GM12878 (cell line): ENCODE results near the gene RIMBP2. TPM values are rescaled to one million over a fixed set of nuclear protein-coding genes. Genes with fewer than 3 reads are reported as not detected.

Source experiments
- ATAC-seq: fragments of 200-7000 bp; cut with Tn5 transposase; 3 replicates; pipeline ENCODE4 v1.9.1; 2020; ENCODE audit warnings: mild to moderate bottlenecking, moderate library complexity
- BruUV-seq: library from RNA; stranded (reverse); fragments of 400-500 nt; replicated peaks from 2 replicates; lab custom pipeline; 2021; lab: Mats Ljungman, UMichigan
- CTCF ChIA-PET: fragments of 300-600 bp; sonication (Branson Sonifier 250); formaldehyde crosslinking; extraction: SDS; loops from one replicate; lab custom pipeline; 2021; ENCODE audit warnings: inconsistent platforms; lab: Yijun Ruan, JAX
- POLR2A ChIA-PET: fragments of 350-600 bp; formaldehyde crosslinking; extraction: SDS; loops from one replicate; lab custom pipeline; 2021; ENCODE audit warnings: inconsistent platforms; lab: Charles Lee
- RAD21 ChIA-PET: fragments of 300-600 bp; sonication (Branson Sonifier 250); formaldehyde crosslinking; loops from one replicate; lab custom pipeline; 2023; ENCODE audit warnings: antibody characterized with exemption; ENCODE audit not compliant: unreplicated experiment; lab: Charles Lee
- SMC1A ChIA-PET: fragments of 300-600 bp; sonication (Branson Sonifier 250); formaldehyde crosslinking; loops from one replicate; lab custom pipeline; 2023; ENCODE audit not compliant: unreplicated experiment, uncharacterized antibody; lab: Charles Lee
- DNase-seq: peaks from one replicate; pipeline ENCODE4 v3.0.0-alpha.2; 2011; ENCODE audit warnings: low read depth, low spot score
- FAIRE-seq: peaks from 3 replicates; lab custom pipeline; 2011; peaks lifted over from hg19 to GRCh38; lab: Jason Lieb, UNC
- H2AFZ ChIP-seq: 2 replicates; pipeline ENCODE4 v1.6.0; 2011; ENCODE audit warnings: low read depth, low read length, control low read depth; ENCODE audit not compliant: control insufficient read depth
- H3K27ac ChIP-seq: 2 replicates; pipeline ENCODE4 v1.5.1; 2011; ENCODE audit warnings: control low read depth; ENCODE audit not compliant: control insufficient read depth, insufficient read depth
- H3K27me3 ChIP-seq, 2 experiments: replicated peaks in 1 of 2; 2 replicates each; pipeline versions ENCODE4 v1.6.0 to v1.6.1; 2011; ENCODE audit warnings: low read length in 1 of 2; ENCODE audit not compliant: control insufficient read depth in 2 of 2, insufficient read depth in 2 of 2
- H3K36me3 ChIP-seq, 2 experiments: 2 replicates each; pipeline ENCODE4 v1.5.1; 2011; ENCODE audit warnings: low read length in 1 of 2; ENCODE audit not compliant: control insufficient read depth in 2 of 2, insufficient read depth in 2 of 2
- H3K4me1 ChIP-seq: 2 replicates; pipeline ENCODE4 v1.6.1; 2011; ENCODE audit warnings: mild to moderate bottlenecking, low read length, moderate library complexity, mixed read lengths; ENCODE audit not compliant: control insufficient read depth, insufficient read depth
- H3K4me2 ChIP-seq: 2 replicates; pipeline ENCODE4 v1.6.0; 2011; ENCODE audit warnings: control low read depth; ENCODE audit not compliant: control insufficient read depth, insufficient read depth
- H3K4me3 ChIP-seq: fragments of 200-600 bp; sonication (generic); 2 replicates; pipeline ENCODE4 v1.5.1; 2016
- H3K79me2 ChIP-seq: 2 replicates; pipeline ENCODE4 v1.6.0; 2011; ENCODE audit warnings: low read length; ENCODE audit not compliant: control insufficient read depth, insufficient read depth
- H3K9ac ChIP-seq: 2 replicates; pipeline ENCODE4 v1.8.0; 2011; ENCODE audit warnings: low read length, control low read depth, mixed read lengths; ENCODE audit not compliant: control insufficient read depth, insufficient read depth
- H3K9me3 ChIP-seq: replicated peaks from 3 replicates; pipeline ENCODE4 v1.5.1; 2011; ENCODE audit warnings: mild to moderate bottlenecking, low read length; ENCODE audit not compliant: control insufficient read depth, insufficient read depth
- H4K20me1 ChIP-seq: 2 replicates; pipeline ENCODE4 v1.6.0; 2011; ENCODE audit not compliant: control insufficient read depth, insufficient read depth
- BACH1 ChIP-seq: fragments of 450-650 bp; IDR thresholded peaks from 2 replicates; pipeline ENCODE4 v1.6.1; 2017; ENCODE audit warnings: mild to moderate bottlenecking, borderline replicate concordance
- CHD1 ChIP-seq: IDR thresholded peaks from 2 replicates; pipeline ENCODE4 v1.6.1; 2012; ENCODE audit warnings: low read depth, low read length, improper control_type of control experiment
- HDAC2 ChIP-seq: fragments of 200-600 bp; sonication (generic); IDR thresholded peaks from 2 replicates; pipeline ENCODE4 v1.6.1; 2017
- HSF1 ChIP-seq: fragments of 150-350 bp; IDR thresholded peaks from 2 replicates; pipeline ENCODE4 v1.6.1; 2014; ENCODE audit warnings: mild to moderate bottlenecking, low read depth, low read length
- NFIC ChIP-seq: IDR thresholded peaks from 2 replicates; pipeline ENCODE4 v1.6.1; 2012; ENCODE audit warnings: low read depth, mild to moderate bottlenecking, inconsistent platforms, low read length, moderate library complexity
- NRF1 ChIP-seq: conservative IDR thresholded peaks from 2 replicates; pipeline ENCODE4 v1.6.1; 2011; ENCODE audit warnings: mild to moderate bottlenecking, low read depth, low read length, improper control_type of control experiment
- POLR2AphosphoS5 ChIP-seq: IDR thresholded peaks from 2 replicates; pipeline ENCODE4 v1.6.1; 2011; ENCODE audit warnings: mild to moderate bottlenecking, low read length, inconsistent platforms
- TBL1XR1 ChIP-seq: IDR thresholded peaks from 2 replicates; pipeline ENCODE4 v1.6.1; 2012; ENCODE audit warnings: low read depth, low read length, improper control_type of control experiment
- WRNIP1 ChIP-seq: IDR thresholded peaks from 2 replicates; pipeline ENCODE4 v1.6.1; 2011; ENCODE audit warnings: low read depth, low read length, improper control_type of control experiment, borderline replicate concordance
- YY1 ChIP-seq: IDR thresholded peaks from 2 replicates; pipeline ENCODE4 v1.6.1; 2011; ENCODE audit warnings: low read depth, mild to moderate bottlenecking, low read length
- ZNF24 ChIP-seq: fragments of 450-650 bp; IDR thresholded peaks from 2 replicates; pipeline ENCODE4 v1.6.1; 2017; ENCODE audit warnings: antibody characterized with exemption, mild to moderate bottlenecking
- ZZZ3 ChIP-seq: IDR thresholded peaks from 2 replicates; pipeline ENCODE4 v1.6.1; 2011; ENCODE audit warnings: low read depth; ENCODE audit not compliant: control insufficient read depth, insufficient read length
- WGBS: methylation state at CpG from one replicate; pipeline ENCODE4 v1.1.6; 2016; ENCODE audit warnings: low lambda C conversion rate; ENCODE audit not compliant: insufficient replicate concordance, insufficient coverage; ENCODE audit errors: missing lambda C conversion rate; 5-methylcytosine and 5-hydroxymethylcytosine counted together
- in situ Hi-C: fragments of 300-500 bp; cut with MboI; formaldehyde crosslinking; loops from 9 replicates; pipeline ENCODE4 v1.14.3; 2018; ENCODE audit warnings: mixed read lengths
- intact Hi-C: fragments of 100-400 bp; cut with micrococcal nuclease; formaldehyde crosslinking; loops from one replicate; pipeline ENCODE4 v1.14.2; 2022; ENCODE audit not compliant: unreplicated experiment
- polyA plus RNA-seq, 11 experiments: library from polyadenylated mRNA; depleted of rRNA in 4 of 11; unstranded in 6 of 11; stranded (reverse) in 5 of 11; fragments of >200 nt; fragmentation: Nextera tagmentation in 4 of 11; fragmentation: Illumina TruSeq in 1 of 11; extraction: Ambion mirVana in 4 of 11; extraction: Trizol in 1 of 11; gene quantifications; 1 replicate in 1 of 11; 2 replicates in 10 of 11; pipeline versions ENCODE4 v1.2.1 to v1.2.3, GENCODE V29; 2011 to 2016; ENCODE audit warnings: inconsistent platforms in 2 of 11, missing spikeins in 2 of 11, low read depth in 1 of 11
- total RNA-seq, 4 experiments: library from RNA; depleted of rRNA in 3 of 4; stranded (reverse); fragments of >200 nt in 3 of 4; fragmentation: Illumina TruSeq in 1 of 4; extraction: Trizol in 1 of 4; gene quantifications; 2 replicates each; pipeline versions ENCODE4 v1.2.1 to v1.2.3, GENCODE V29; 2013 to 2021
- TF ChIP-seq, protein P1 (sequence below): IDR thresholded peaks from 2 replicates; pipeline ENCODE4 v1.6.1; 2011; ENCODE audit warnings: borderline replicate concordance, low read depth, mild to moderate bottlenecking, moderate library complexity, mixed read lengths, low read length; ENCODE audit not compliant: insufficient read depth; ENCODE audit errors: extremely low read length
- TF ChIP-seq, protein P2 (sequence below): IDR thresholded peaks from 2 replicates; pipeline ENCODE4 v1.6.1; 2011; ENCODE audit warnings: low read depth, mild to moderate bottlenecking, low read length, moderate library complexity, borderline replicate concordance; ENCODE audit errors: extremely low read depth
- TF ChIP-seq, protein P3 (sequence below): IDR thresholded peaks from 2 replicates; pipeline ENCODE4 v1.6.1; 2012; ENCODE audit warnings: low read length, inconsistent platforms

Gene RIMBP2
- total and polyA plus RNA-seq, 10 of the 15 experiments (the other 5 are each of a cell fraction or from before 2014, with no cell fraction given), result 0.04 to 2.9 (median 0.07) TPM; not detected in 1

DNA sequence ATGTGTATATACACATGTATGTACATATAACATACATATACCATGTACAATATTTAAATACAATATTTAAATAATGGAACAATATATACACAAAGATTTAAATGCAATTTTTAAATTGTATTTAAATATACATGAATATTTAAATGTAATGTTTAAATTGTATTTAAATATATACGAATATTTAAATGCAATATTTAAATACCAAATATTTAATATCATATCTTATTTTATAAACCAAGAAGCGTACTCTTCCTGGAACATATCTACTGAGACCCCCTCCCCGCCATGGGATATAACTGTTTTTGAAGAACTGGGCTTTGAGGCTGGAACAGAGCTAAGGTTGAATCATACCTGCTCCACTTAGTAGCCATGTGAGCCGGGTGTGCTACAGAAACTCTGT lies 29.8 kb upstream of the RIMBP2 start:
- Histone ChIP-seq H3K9ac (no peak overlapping the region), H3K9me3 (no peaks in the 10 kb centered on the region), H4K20me1 (no peaks in the 10 kb centered on the region), H3K27ac (no peak overlapping the region), H3K4me1 (no peaks in the 10 kb centered on the region), H3K4me3 (no peak overlapping the region), H3K27me3 (no peaks in the 10 kb centered on the region), H3K36me3 (no peaks in the 10 kb centered on the region), H3K4me2 (no peak overlapping the region), H2AFZ (no peak overlapping the region), H3K79me2 (no peaks in the 10 kb centered on the region)
- ATAC-seq (no peak), DNase-seq (no peak), FAIRE-seq (no peak)
- 28% methylated on average over 4 of the region's 4 CpGs for WGBS
- ChIA-PET CTCF (no interaction called here), SMC1A (interaction anchor here (0.7 kb wide), 1 partner anchor 261 kb away, joined by 3 read pairs; no protein-coding TSS in a partner anchor), RAD21 (no interaction called here), POLR2A (no interaction called here)
- in situ Hi-C loops (no loop called here), intact Hi-C loops (loop anchor here (5.0 to 10.0 kb wide), 3 partner anchors 171 to 699 kb away; no protein-coding TSS in a partner anchor)
- TF ChIP-seq NRF1 (no peak), ZZZ3 (no peak), ZNF24 (no peak), WRNIP1 (no peak), NFIC (no peak), POLR2AphosphoS5 (no peak), TBL1XR1 (no peak)
- no TSS peak for BruUV-seq

DNA sequence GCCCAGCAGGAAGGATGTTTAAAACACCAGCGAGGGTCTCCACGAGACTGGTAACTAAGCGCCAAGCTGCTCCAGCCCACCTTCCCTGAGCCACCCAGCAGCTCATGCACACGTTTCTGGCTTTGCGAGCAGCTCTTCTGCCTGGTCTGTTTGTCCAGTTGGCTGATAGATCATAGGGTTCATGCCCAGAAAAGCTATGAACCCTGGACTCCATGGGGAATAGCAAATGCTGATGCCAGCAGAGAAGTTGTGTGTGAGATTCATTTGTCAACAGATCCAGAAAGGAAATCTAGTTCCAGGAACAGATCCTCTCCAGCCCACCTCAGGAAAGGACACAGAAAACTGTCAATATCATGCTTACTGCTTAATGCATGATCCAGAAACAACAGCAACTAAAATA lies 28.2 kb upstream of the RIMBP2 start:
- CTCF ChIA-PET, result no interaction called here
- TF ChIP-seq BACH1, result no peak
- TF ChIP-seq, protein P1, sequence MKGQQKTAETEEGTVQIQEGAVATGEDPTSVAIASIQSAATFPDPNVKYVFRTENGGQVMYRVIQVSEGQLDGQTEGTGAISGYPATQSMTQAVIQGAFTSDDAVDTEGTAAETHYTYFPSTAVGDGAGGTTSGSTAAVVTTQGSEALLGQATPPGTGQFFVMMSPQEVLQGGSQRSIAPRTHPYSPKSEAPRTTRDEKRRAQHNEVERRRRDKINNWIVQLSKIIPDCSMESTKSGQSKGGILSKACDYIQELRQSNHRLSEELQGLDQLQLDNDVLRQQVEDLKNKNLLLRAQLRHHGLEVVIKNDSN, result no peak
- no peak for TF ChIP-seq HSF1
- TF ChIP-seq, protein P2, sequence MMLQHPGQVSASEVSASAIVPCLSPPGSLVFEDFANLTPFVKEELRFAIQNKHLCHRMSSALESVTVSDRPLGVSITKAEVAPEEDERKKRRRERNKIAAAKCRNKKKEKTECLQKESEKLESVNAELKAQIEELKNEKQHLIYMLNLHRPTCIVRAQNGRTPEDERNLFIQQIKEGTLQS, result no peak
- TF ChIP-seq, protein P3, sequence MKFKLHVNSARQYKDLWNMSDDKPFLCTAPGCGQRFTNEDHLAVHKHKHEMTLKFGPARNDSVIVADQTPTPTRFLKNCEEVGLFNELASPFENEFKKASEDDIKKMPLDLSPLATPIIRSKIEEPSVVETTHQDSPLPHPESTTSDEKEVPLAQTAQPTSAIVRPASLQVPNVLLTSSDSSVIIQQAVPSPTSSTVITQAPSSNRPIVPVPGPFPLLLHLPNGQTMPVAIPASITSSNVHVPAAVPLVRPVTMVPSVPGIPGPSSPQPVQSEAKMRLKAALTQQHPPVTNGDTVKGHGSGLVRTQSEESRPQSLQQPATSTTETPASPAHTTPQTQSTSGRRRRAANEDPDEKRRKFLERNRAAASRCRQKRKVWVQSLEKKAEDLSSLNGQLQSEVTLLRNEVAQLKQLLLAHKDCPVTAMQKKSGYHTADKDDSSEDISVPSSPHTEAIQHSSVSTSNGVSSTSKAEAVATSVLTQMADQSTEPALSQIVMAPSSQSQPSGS, result no peak
- TF ChIP-seq CHD1, result no peak
- no peak for TF ChIP-seq YY1
- no peak for TF ChIP-seq HDAC2
- no peak for TF ChIP-seq TBL1XR1

More for the DNA sequence above, 28.2 kb upstream of the RIMBP2 start:
- H3K9ac ChIP-seq, result no peak overlapping the region
- ChIA-PET POLR2A (no interaction called here), RAD21 (no interaction called here), SMC1A (interaction anchor here (1.1 kb wide), 1 partner anchor 156 kb away, joined by 3 read pairs; no protein-coding TSS in a partner anchor)
- H3K4me2 ChIP-seq, result no peak overlapping the region
- H3K27ac ChIP-seq, result no peak overlapping the region
- WGBS, result 33% methylated on average over 5 of the region's 5 CpGs
- DNase-seq (no peak), FAIRE-seq (no peak), ATAC-seq (no peak)
- no peaks in the 10 kb centered on the region for H3K79me2 ChIP-seq
- no peaks in the 10 kb centered on the region for H4K20me1 ChIP-seq
- H3K4me3 ChIP-seq, result no peak overlapping the region
- intact Hi-C loops, result loop anchor here (10.0 kb wide), 1 partner anchor 169 kb away; no protein-coding TSS in a partner anchor
- no peaks in the 10 kb centered on the region for H3K4me1 ChIP-seq
- BruUV-seq, result no TSS peak
- no peak overlapping the region for H2AFZ ChIP-seq
- in situ Hi-C loops, result no loop called here
- no peaks in the 10 kb centered on the region for H3K36me3 ChIP-seq
- H3K9me3 ChIP-seq, result no peaks in the 10 kb centered on the region
- H3K27me3 ChIP-seq, result no peaks in the 10 kb centered on the region
